Stimulated activated CD8-positive, alpha-beta memory T cell treated with anti-CD3 and anti-CD28 coated beads, Interleukin-2, amount 100 ng/mL, for 48 hours (primary cell): Measurements from ENCODE around the gene ASB12.
"Not testable (repeated sequence)": the region's sequence is repeated elsewhere in the genome, so short reads cannot be mapped to it uniquely, and the experiment has no call there.

ENCODE experiments used
- DNase-seq, 2 donors: peaks; one replicate each; pipeline ENCODE4 v3.0.0-alpha.2; 2020; ENCODE audit warnings: low read depth in 2 of 2

Gene ASB12, protein sequence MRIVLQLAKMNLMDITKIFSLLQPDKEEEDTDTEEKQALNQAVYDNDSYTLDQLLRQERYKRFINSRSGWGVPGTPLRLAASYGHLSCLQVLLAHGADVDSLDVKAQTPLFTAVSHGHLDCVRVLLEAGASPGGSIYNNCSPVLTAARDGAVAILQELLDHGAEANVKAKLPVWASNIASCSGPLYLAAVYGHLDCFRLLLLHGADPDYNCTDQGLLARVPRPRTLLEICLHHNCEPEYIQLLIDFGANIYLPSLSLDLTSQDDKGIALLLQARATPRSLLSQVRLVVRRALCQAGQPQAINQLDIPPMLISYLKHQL

GRCh38 chrX:64230123-64230970 lies at the start of gene ASB12:
Gene ASB12 (minus strand): TSS chrX:64230607. CDS start chrX:64225650, 4,957 bp downstream.
- no peak for DNase-seq

DNA sequence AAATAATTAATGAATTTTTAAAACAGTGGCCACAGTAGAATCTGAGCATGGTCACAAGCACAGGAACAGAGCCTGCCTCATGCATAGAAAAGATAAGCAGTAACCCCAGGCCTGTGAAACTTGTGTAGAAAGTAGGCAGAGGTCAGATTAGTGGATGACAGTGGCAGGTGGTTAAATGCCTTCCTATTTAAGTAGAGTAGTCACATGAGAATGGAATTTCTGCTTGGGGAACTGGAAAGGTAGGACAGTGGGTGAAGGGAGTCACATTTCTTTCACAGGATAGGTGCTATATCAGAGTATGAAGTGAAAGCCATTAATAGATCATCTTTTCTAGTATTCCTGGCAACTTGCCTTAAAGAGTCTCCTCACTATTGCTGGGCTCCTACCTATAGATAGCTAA lies 34.9 kb upstream of the ASB12 start:
- no peak for DNase-seq

- no peak for DNase-seq
These were observed 1.3 kb downstream of the ASB12 start for GRCh38 chrX:64229154-64229553.

DNA sequence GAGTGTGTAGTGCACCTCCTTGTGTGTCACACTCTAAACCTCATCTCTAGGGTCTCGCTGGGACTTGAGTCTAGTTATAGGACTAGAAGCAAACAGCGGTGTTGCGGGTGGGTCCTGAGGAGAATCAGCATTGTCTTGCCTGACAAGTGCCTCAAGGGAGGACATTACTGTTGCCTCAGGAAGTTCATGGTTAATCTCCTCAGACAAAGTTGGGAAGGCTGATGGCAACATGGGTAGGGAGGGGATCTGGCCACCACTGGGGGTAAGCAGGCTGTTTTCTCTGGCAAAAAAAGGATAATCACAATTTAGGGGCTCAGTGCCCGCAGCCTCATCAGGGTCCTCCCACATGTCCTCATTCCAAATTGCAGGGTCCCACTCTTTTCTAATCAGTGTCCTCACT lies 12.4 kb downstream of the ASB12 start:
- no peak for DNase-seq

- not testable (repeated sequence) for DNase-seq
These were observed 16.4 kb downstream of the ASB12 start for GRCh38 chrX:64213989-64214388.

DNA sequence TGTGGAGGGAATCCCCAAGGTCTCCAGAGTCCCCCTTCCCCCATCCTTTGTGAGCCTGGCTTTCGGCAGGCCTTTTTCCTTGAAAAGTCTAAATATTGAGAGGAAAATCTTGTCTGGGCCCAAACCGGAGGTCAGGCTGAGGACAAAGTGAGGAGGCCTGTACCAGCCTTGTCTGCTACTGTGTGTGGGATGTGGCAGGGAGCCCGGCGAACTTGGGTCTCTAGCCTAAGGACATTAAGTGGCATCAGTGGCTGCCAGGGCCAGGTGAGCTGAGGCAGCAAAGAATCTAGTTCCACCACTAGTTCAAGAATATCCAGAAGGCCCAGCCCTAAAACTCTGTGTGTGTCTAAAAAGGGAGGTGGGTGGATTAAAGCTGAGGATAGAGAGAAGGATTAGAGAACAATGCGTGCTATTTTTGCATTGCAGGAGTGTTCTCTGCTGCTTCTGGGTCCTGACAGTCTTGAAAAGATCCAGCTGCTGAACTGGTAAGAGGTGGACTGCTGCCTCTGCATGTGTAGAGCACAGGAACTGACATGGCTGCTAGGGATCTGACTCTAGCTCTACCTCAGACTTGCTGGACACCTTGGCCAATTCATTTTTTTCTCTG lies 23.7 kb downstream of the ASB12 start:
- DNase-seq: no peak

- peak; percentile 66 to 73 for DNase-seq
These were observed 24.5 kb downstream of the ASB12 start for GRCh38 chrX:64205735-64206501.

GRCh38 chrX:64205441-64205734 lies 25.0 kb downstream of the ASB12 start, which contains the start of gene AMER1:
Gene AMER1 (minus strand): TSS chrX:64205708. CDS start chrX:64193286, 12,422 bp downstream.
- no peak for DNase-seq

DNA sequence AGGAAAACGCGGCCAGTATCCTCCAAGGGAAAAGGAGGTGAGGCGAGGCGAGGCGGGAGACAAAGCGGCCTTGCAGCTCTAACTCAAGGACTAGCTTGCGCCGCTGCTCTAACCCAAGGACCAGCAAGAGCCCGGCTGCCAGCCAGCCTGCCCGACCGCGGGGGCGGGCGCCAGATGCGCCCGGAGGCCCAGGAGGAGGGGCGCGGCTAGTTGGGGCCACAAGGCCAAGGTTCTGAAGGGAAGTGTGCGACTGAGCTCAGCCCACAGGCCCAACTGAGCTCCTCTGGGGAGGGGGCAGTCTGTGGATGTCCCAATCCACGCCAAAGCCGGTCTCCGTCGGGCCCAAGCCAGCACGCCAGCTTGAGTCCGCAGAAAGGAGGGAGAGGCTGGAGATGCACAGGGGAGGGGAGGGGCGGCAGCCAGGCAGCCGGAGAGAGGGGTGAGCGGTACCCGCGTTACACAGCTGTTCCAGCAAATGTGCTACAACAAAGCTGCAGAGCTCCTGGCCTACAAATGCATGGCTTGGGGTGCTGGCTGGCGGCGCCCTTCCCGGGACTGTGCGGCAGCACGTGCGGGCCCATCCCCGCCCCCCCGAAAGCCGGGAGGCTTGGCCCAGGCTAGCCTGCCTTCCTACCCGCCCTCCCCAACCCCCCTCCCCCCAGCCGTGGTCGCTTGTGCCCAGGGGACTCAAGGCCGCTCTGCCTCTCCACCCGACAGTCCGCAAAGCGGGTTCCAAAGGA lies 25.5 kb downstream of the ASB12 start:
- no peak for DNase-seq

DNA sequence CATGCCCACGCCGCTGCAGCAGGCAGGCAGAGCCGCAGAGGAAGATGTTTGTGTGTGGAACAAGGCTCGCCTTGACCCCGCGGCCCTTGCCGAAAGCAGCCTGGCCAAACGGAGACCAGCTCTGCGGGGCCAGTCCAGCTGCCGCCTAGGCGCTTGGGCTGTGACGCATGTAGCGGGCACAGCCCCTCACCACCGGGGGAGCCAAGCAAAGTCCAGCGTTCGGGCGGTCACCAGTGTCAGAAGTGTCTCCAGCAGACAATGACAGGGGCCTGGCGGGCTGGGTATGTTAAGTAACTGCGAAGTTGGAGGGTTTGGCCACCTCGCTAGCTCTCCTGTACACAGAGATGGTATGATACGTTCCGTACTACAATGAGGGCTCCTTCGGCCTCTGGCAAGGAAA lies 26.2 kb downstream of the ASB12 start:
- DNase-seq: no peak

- no peak for DNase-seq
These were observed 27.5 kb downstream of the ASB12 start for GRCh38 chrX:64202808-64203325.

DNA sequence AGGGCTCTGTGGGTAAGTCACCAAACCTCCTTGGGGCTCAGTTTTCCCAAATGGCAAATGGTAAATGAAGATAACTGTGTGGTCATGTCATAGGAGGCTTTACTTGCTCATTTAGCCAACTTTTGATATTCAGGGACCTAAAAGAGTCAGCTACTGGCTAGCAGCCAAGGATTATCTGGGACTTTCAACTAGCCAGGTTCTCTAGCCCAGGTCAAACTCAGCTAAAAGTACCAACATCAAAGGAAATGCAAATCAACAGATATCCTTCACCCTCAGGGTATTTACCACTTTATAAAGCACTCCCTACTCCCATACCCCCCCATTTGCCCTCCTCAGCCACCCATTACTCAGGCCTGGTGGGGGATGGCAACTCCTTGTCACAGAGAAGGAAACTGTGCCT lies 32.4 kb downstream of the ASB12 start:
- DNase-seq: no peak

DNA sequence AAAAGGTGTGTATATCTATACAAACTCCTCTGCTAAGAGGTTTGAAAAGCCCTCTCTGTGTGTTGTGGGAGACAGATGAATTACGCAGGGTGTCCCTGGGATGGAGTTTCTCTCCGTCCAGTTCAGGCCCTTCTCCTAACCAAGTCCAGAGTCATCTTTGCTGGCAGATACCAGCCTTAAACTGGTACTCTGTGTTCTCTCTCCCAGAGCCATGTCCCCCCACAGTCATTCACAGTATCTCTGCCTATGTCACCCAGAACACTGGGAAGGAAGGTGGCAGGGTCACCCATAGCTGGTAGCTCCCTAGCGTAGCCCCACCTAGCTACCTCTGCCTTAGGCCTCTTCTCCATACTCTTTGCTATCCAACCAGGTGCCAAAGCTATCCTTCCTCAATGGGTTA lies 33.8 kb downstream of the ASB12 start:
- DNase-seq: no peak

DNA sequence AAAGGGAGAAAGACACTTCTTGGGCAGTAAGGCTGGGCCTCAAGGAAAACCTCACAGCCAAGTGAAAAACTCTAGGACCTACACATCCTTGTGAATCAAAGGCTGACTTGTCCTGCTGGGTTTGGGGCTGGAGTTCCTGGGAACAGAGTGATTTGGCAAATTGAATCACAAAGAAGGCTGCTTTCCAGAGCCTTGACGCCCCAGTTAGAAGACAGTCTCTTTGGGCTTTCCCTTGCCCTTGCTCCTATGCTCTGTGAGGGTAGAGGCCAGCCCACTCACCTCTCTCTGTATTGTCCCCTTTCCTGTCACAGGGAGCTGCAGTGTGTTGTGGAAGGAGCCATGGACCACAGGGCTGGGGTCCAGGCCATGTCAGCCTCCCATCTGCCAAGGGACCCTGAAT lies 34.5 kb downstream of the ASB12 start:
- no peak for DNase-seq

DNA sequence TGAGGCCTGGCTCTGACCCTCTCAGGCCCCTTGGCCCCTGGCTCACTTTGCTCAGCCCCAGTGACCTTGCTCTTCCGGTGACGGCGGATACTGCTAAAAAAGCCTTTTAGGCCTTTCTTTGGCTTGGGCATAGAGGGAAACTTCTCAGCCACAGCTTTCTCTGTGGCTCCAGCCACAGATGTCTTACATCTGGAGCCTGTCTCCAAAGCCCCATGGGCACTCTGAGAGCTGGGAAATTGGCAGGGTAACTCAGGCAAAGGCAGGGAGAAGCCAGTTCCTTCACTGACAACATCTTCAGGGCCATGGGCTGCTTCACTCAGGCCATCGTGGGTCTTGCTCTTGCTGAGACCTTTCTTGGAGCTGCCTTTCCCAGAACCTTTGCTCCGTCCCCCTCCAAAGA lies 37.7 kb downstream of the ASB12 start:
- no peak for DNase-seq

DNA sequence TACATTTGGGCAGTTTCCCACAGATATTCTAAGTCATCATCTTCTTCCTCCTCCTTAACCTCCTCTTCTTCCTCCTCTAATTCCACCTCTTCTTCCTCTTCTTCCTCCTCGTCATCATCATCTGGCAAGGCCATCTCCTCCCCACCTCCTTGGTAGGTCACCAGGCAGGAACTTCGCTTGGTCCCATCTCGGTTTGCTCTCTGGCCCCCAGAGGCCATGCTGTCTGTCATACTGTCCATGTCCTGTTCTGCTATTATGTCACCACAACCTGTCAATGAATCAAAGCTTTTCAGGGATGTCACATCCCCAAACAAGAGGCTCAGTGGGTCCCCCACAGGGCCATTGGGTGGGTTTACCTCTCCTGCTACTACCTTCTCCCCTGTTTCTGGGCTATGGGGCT lies 38.4 kb downstream of the ASB12 start:
- no peak for DNase-seq

DNA sequence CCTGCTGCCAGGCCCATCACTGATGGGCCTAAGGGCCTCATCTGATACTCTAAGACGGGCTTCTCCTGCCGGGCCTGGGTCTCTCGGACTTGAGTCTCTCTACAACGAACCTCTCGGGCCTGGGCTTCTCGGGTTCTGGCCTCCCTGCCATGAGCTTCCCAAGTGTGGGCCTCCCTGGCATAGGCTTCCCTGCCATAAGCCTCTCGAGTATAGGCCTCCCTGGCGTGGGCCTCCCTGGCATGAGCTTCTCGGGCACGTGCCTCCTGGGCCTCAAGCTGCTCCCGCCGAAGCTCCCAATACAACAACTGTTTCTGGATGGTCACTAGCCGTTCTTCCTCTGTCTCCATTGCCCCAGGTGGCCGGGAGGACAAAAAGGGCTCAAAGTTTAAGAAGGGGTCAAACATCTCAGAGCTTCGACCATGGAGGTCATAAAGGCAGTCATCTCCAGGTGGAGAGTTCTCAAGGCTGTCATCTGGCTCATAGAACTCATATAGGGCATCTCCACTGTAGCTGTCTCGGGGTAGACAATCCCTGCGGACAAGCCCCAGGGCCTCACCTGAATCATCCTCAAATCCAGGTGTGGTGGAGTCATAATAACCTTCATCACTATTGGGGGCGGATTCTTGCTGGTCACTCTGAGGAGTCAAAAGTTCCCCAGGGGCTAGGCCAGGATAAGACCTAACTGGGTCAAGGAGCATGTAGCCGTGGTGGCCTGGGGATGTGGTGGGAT lies 39.0 kb downstream of the ASB12 start:
- no peak for DNase-seq

DNA sequence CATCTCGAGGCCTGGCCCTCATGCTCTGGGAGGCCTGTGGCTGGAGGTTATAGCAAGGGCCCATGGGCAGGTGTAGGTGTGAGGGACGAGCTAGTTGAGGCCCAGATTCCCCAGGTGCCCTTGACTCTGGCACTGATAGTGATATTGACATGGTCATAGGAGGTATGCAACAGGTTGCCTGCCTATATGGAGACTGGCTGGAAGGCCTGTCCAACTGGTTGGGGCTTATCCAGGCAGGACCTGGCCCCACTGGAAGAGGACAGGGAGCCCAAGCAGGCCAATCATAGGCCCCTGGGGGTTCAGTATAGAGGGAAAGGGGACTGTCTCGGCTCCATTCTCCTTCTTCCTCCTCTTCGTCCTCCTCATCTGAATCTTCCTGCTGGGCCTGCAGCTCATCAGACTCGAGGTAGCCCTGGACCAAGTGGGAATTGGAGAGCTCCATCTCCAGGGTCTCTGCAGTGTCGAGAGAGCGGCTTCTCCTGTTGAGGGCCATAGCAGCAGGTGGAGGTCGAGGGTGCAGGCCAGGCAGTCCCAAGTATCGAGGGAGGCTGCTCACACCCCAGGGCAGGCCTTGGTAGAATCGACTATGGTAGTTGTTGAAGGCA lies 40.2 kb downstream of the ASB12 start:
- no peak for DNase-seq

DNA sequence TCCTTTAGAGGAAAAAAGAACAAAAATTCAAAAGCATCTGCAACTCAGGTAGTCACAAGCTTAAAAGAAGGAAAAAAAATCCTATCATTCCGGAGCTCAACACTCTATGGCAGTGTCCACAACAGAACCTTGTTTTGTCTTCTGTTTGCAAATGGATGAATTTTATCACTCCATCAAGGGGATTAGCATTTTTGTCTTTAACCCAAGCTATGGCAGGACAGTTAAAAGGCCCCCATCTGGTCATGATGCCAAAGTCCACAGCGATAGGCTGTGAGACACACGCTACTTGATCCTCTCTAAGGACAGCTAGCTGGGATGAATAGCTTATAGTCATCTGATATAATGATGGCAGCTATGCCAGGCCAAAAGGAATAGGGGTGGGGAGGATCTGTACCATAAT lies 41.5 kb downstream of the ASB12 start:
- no peak for DNase-seq

- no peak for DNase-seq
These were observed 42.7 kb downstream of the ASB12 start for GRCh38 chrX:64187762-64188150.
